CD4-positive, CD25-positive, alpha-beta regulatory T cell (primary cell): ENCODE measurements around the gene B4GALT1. TPM values are rescaled to one million over a fixed set of nuclear protein-coding genes. Genes with fewer than 3 reads are reported as not detected.
A peak's percentile ranks its signal among the peaks of the same experiment; 100 is the strongest.

Experiments used
- ATAC-seq, 2 donors: fragments of 150-1000 bp; cut with Tn5 transposase; one replicate each; pipeline ENCODE4 v1.10.0; 2021; ENCODE audit warnings: low read depth in 2 of 2, moderate number of reproducible peaks in 2 of 2, moderate library complexity in 1 of 2
- DNase-seq, 3 donors: peaks; one replicate each; pipeline versions ENCODE4 v3.0.0 to v3.0.0-alpha.2; 2012 to 2022; ENCODE audit warnings: mixed read lengths in 1 of 3
- H3K27ac ChIP-seq: one replicate; pipeline ENCODE4 v1.7.0; 2013; ENCODE audit warnings: mild to moderate bottlenecking, low read length; ENCODE audit not compliant: insufficient read depth, poor library complexity, severe bottlenecking
- H3K27me3 ChIP-seq: one replicate; pipeline ENCODE4 v1.7.0; 2013; ENCODE audit warnings: low read length; ENCODE audit not compliant: control insufficient read depth, insufficient read depth
- H3K36me3 ChIP-seq: one replicate; pipeline ENCODE4 v1.7.0; 2013; ENCODE audit warnings: mild to moderate bottlenecking, low read length, moderate library complexity; ENCODE audit not compliant: control insufficient read depth, insufficient read depth
- H3K4me1 ChIP-seq: 2 replicates; pipeline ENCODE4 v1.7.0; 2013; ENCODE audit warnings: mild to moderate bottlenecking, low read length; ENCODE audit not compliant: insufficient read depth, control insufficient read depth, poor library complexity, severe bottlenecking
- H3K4me3 ChIP-seq: one replicate; pipeline ENCODE4 v1.7.0; 2013; ENCODE audit warnings: low read depth, mild to moderate bottlenecking, low read length, moderate library complexity
- H3K9me3 ChIP-seq, 2 experiments: 1 replicate in 1 of 2; 2 replicates in 1 of 2; pipeline ENCODE4 v1.7.0; 2013; ENCODE audit warnings: low read length in 2 of 2, mild to moderate bottlenecking in 1 of 2, moderate library complexity in 1 of 2; ENCODE audit not compliant: control insufficient read depth in 2 of 2
- H3K27ac Mint-ChIP-seq, 3 donors: one replicate each; pipeline ENCODE4 v1.8.0; 2020 to 2022; ENCODE audit warnings: mild to moderate bottlenecking in 3 of 3, mixed read lengths in 3 of 3, moderate library complexity in 2 of 3
- H3K27me3 Mint-ChIP-seq: one replicate; pipeline ENCODE4 v1.8.0; 2022; ENCODE audit warnings: mild to moderate bottlenecking, mixed read lengths
- H3K36me3 Mint-ChIP-seq: one replicate; pipeline ENCODE4 v1.8.0; 2020; ENCODE audit warnings: mixed read lengths
- H3K4me1 Mint-ChIP-seq, 4 donors: one replicate each; pipeline ENCODE4 v1.8.0; 2020 to 2022; ENCODE audit warnings: mixed read lengths in 4 of 4, mild to moderate bottlenecking in 1 of 4
- H3K4me3 Mint-ChIP-seq, 4 donors: one replicate each; pipeline ENCODE4 v1.8.0; 2020 to 2022; ENCODE audit warnings: mild to moderate bottlenecking in 4 of 4, mixed read lengths in 4 of 4, moderate library complexity in 3 of 4
- H3K9me3 Mint-ChIP-seq, 7 donors: one replicate each; pipeline ENCODE4 v1.8.0; 2020 to 2022; ENCODE audit warnings: mixed read lengths in 7 of 7, mild to moderate bottlenecking in 3 of 7, moderate library complexity in 2 of 7
- polyA plus RNA-seq, 4 donors: library from polyadenylated mRNA; unstranded; fragments of 300-500 nt; fragmentation: Illumina TruSeq; gene quantifications; one replicate each; pipeline ENCODE4 v1.2.3, GENCODE V29; 2021
- total RNA-seq: library from RNA; stranded (reverse); gene quantifications from one replicate; pipeline ENCODE4 v1.2.3, GENCODE V29; 2022

Gene B4GALT1
- total and polyA plus RNA-seq, 5 donors from 2014 or later: 18.8 to 87.8 (median 20.8) TPM

DNA sequence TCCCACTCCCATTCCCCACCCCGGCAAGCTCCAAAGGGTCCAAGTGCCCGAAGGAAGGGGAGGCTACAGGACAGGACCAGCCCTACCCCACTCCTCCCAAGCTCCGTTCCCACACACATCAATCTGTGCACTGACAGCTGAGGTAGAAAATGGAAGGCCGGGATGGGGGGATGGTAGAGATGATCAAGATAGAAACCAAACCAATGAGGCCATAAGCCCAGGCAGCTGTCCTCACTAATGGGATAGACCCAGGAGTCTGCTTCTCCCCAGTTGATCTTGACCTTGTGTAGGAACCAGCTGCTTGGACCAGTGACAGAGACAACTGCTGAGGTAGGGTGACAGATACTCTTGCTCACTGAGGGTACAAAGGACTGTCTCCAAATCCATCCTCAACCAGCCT is 38.6 kb downstream of the B4GALT1 start:
- Histone ChIP-seq H3K4me3 (no peak overlapping the region), H3K27me3 (no peaks in the 10 kb centered on the region), H3K27ac (no peak overlapping the region), H3K4me1 (no peaks in the 10 kb centered on the region), H3K9me3 (no peaks in the 10 kb centered on the region), H3K36me3 (peaks cover 82% of the 10 kb centered on the region)
- no peak overlapping the region for H3K4me3 Mint-ChIP-seq
- peaks cover 64% of the 10 kb centered on the region for H3K36me3 Mint-ChIP-seq
- H3K27me3 Mint-ChIP-seq: no peaks in the 10 kb centered on the region
- peak overlapping the region in 1 of 3 donors; percentile 68 for H3K27ac Mint-ChIP-seq
- H3K9me3 Mint-ChIP-seq: peaks cover 0 to 2% (median 0%) of the 10 kb centered on the region in 7 donors
- DNase-seq (no peak), ATAC-seq (no peak)
- peaks cover 6 to 34% (median 29%) of the 10 kb centered on the region in 4 donors for H3K4me1 Mint-ChIP-seq

DNA sequence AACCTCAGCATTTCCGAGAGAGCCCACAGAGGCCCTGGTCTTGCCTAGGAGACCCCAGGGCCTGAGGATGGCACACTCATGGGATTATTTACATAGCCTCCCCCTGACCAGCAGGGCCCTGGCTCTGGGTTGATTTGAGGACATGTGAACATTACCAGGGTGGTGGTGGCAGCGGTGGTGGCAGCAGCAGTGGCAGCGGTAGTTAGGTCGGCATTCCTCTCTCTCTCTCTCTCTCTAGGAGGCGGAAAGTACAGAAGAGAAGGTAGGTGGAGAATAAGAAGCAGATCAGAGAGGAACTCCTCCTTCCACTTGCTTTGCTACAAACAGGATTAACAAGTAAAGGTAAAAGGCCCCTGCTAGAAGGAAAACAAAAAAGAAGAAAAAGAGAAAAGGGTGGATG is 39.3 kb downstream of the B4GALT1 start:
- no peak for DNase-seq
- peaks cover 63% of the 10 kb centered on the region for H3K36me3 Mint-ChIP-seq
- H3K4me3 ChIP-seq: no peak overlapping the region
- no peaks in the 10 kb centered on the region for H3K9me3 ChIP-seq
- ATAC-seq: no peak
- peaks cover 79% of the 10 kb centered on the region for H3K36me3 ChIP-seq
- peaks cover 6 to 34% (median 30%) of the 10 kb centered on the region in 4 donors for H3K4me1 Mint-ChIP-seq
- peaks cover 0 to 2% (median 0%) of the 10 kb centered on the region in 7 donors for H3K9me3 Mint-ChIP-seq
- H3K4me1 ChIP-seq: no peaks in the 10 kb centered on the region
- H3K27me3 Mint-ChIP-seq: no peaks in the 10 kb centered on the region
- H3K27me3 ChIP-seq: no peaks in the 10 kb centered on the region
- peak overlapping the region in 1 of 3 donors; percentile 64 for H3K27ac Mint-ChIP-seq
- no peak overlapping the region for H3K27ac ChIP-seq
- peak overlapping the region in 1 of 4 donors; percentile 32 for H3K4me3 Mint-ChIP-seq

DNA sequence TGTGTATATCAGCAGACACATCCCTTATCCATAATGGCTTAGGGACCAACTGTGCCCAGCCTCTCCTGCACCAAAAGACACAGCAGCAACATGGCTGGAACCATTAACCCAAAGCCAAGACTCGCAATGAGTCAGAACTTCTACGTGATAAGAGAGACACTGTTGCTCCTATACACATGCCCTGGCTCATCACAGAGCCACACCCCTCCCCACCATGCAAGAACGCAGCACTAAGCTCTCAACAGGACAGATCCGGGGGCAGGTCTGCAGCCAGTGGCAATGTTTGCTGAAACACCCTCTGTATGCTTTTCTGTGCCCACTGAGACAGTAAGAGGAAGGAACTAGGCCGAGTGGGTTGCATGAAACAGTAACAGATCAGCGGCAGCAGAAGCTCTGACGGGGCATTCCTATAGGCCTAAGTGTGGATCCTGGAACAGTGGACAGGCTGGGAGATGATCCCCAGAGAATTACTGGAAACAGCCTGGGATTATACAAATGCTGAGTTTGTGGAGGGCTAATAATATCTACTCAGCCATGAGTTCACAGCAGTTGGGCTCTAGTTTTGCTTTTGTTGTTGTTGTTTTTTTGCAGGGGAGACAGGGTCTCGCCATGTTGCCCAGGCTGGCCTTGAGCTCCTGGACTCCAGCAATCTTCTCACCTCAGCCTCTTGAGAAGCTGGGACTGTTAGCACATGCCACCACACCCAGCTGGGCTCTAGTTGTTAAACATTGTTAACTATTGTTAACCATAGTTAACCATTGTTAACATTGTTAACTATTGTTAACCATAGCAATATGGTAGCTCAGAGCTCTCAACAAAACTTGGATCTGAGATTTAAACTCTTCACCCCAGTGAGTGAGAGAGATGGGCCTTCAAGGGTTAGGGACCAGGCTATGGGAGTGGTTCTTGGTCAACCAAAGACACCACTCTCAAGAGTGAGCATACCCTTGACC is 41.0 kb downstream of the B4GALT1 start:
- ATAC-seq (peak; percentile 26 to 41), DNase-seq (no peak)
- H3K36me3 Mint-ChIP-seq: peaks cover 56% of the 10 kb centered on the region
- Histone ChIP-seq H3K27me3 (no peaks in the 10 kb centered on the region), H3K27ac (no peak overlapping the region), H3K4me3 (no peak overlapping the region), H3K9me3 (no peaks in the 10 kb centered on the region), H3K36me3 (peaks cover 71% of the 10 kb centered on the region), H3K4me1 (no peaks in the 10 kb centered on the region)
- peaks cover 0 to 2% (median 0%) of the 10 kb centered on the region in 7 donors for H3K9me3 Mint-ChIP-seq
- H3K4me1 Mint-ChIP-seq: peaks cover 6 to 33% (median 24%) of the 10 kb centered on the region in 4 donors
- peak overlapping the region in 2 of 3 donors; percentile 13 to 47 for H3K27ac Mint-ChIP-seq
- H3K4me3 Mint-ChIP-seq: no peak overlapping the region
- H3K27me3 Mint-ChIP-seq: no peaks in the 10 kb centered on the region

DNA sequence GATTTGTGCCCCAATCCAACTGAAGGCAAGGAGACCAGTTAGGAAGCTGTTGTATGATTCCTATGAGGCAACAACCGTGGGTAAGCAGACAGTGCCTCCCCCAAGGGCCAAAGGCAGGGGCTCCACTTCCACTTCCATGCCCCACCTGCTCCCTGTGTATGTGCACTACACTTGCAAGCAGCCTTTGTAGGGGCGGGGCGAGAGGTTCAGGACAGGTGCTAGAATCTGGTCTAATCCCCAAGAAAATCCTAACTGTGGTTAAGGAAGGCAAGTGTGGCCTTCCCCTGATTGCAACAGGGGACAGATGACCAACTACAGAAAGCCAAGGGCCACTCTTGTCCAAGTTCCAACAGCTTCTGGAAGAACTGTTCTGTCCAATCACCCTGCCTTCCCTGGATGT is 41.7 kb downstream of the B4GALT1 start:
- Histone ChIP-seq H3K4me3 (no peak overlapping the region), H3K4me1 (no peaks in the 10 kb centered on the region), H3K27ac (no peak overlapping the region), H3K27me3 (no peaks in the 10 kb centered on the region), H3K36me3 (peaks cover 67% of the 10 kb centered on the region), H3K9me3 (no peaks in the 10 kb centered on the region)
- no peak for DNase-seq
- peaks cover 0 to 2% (median 0%) of the 10 kb centered on the region in 7 donors for H3K9me3 Mint-ChIP-seq
- no peak overlapping the region for H3K4me3 Mint-ChIP-seq
- peaks cover 58% of the 10 kb centered on the region for H3K36me3 Mint-ChIP-seq
- peaks cover 9 to 33% (median 24%) of the 10 kb centered on the region in 4 donors for H3K4me1 Mint-ChIP-seq
- no peak for ATAC-seq
- H3K27me3 Mint-ChIP-seq: no peaks in the 10 kb centered on the region
- H3K27ac Mint-ChIP-seq: peak overlapping the region; percentile 47 to 87 (median 71)

DNA sequence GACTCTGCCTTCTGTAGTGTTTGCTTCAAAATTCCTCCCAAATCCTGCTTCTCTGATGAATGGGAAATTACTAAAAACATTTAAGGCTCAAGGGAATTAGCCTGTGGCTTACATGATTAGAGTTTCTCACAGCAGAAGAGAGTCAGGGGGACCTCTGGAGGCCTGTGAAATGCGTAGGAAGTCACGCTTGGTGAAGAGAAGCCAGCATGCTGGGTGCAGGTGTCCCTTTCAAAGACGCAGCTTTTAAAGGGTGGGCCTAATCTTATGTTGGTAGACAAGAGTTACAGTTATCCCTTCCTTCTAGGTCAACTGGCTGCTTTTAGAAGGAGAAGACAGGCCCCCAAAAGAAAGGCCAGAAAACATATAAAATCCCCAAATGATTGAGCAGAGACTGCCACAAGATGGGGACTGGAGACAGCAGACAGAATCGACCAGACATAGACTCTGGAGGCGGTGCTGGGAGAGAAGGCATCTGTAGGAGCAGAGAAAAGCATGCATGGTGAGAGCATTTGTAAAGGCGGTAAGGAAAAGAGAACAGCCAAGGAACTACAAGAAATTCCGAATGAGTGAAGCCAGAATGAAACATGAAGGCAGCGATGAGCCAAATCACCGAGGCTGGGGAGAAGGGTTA is 42.3 kb downstream of the B4GALT1 start:
- Mint-ChIP-seq H3K27me3 (no peaks in the 10 kb centered on the region), H3K27ac (peak overlapping the region; percentile 19 to 87 (median 71)), H3K4me3 (no peak overlapping the region), H3K36me3 (peaks cover 57% of the 10 kb centered on the region), H3K9me3 (peaks cover 0 to 2% (median 0%) of the 10 kb centered on the region in 7 donors), H3K4me1 (peaks cover 11 to 33% (median 25%) of the 10 kb centered on the region in 4 donors)
- Histone ChIP-seq H3K27me3 (no peaks in the 10 kb centered on the region), H3K9me3 (no peaks in the 10 kb centered on the region), H3K4me1 (no peaks in the 10 kb centered on the region), H3K36me3 (peaks cover 67% of the 10 kb centered on the region), H3K4me3 (no peak overlapping the region), H3K27ac (no peak overlapping the region)
- DNase-seq (no peak), ATAC-seq (no peak)

DNA sequence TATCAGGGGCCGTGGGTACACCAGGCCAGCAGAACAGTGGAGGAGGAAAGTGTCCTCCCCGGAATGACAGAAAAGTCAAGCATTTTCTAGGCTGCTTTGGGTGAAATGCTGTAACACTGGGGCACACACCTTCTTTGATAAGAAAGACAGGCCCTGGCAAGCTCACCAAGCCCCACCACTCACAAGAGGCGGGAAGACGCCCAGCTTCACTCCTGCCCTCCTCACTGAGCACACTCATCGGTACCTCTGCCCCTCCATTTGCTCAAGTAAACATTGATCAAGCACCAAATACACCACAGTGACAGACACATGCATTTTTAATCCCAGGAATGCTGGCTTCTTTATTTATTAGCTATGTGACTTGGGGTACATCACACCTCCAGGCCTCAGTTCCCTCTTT is 43.1 kb downstream of the B4GALT1 start:
- no peak overlapping the region for H3K27ac ChIP-seq
- H3K4me1 ChIP-seq: no peaks in the 10 kb centered on the region
- Mint-ChIP-seq H3K4me3 (no peak overlapping the region), H3K27ac (peak overlapping the region in 2 of 3 donors; percentile 36 to 47), H3K4me1 (peaks cover 11 to 37% (median 25%) of the 10 kb centered on the region in 4 donors), H3K36me3 (peaks cover 53% of the 10 kb centered on the region), H3K27me3 (no peaks in the 10 kb centered on the region), H3K9me3 (peaks cover 0 to 2% (median 0%) of the 10 kb centered on the region in 7 donors)
- peaks cover 67% of the 10 kb centered on the region for H3K36me3 ChIP-seq
- ATAC-seq (no peak), DNase-seq (no peak)
- H3K4me3 ChIP-seq: no peak overlapping the region
- H3K9me3 ChIP-seq: no peaks in the 10 kb centered on the region
- H3K27me3 ChIP-seq: no peaks in the 10 kb centered on the region

DNA sequence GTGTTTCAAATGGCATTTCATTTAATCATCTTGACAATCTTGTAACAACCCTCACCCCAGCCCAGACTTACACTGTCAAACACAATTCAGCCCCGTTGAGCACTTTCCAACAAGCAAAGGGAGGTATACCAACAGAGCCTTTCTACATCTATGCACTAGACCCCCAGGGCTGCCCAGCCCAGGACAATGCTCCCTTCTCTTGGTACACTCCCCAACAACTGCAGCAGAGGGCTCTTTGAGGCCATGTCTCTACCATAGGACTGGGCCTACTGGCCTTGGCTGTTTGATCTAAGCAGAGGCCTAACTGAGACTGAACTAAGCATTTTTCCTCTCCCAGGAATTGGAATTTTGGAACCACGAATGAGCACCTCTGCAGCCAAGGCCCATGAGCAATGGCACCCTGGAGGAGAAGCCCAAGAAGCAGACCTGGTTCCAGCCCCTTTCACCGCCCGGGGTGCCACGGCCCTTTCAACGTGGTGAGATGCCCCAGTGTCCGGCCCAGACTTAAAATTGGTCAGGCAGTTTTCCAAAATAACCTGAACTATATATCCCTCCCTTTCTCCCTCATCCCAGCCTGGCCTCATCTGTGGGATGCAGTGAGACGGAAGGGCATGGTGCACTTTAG is 43.6 kb downstream of the B4GALT1 start:
- Histone ChIP-seq H3K4me1 (no peaks in the 10 kb centered on the region), H3K27ac (no peak overlapping the region), H3K27me3 (no peaks in the 10 kb centered on the region), H3K36me3 (peaks cover 64% of the 10 kb centered on the region), H3K4me3 (no peak overlapping the region), H3K9me3 (no peaks in the 10 kb centered on the region)
- H3K36me3 Mint-ChIP-seq: peaks cover 51% of the 10 kb centered on the region
- DNase-seq (no peak), ATAC-seq (no peak)
- H3K9me3 Mint-ChIP-seq: peaks cover 0 to 2% (median 0%) of the 10 kb centered on the region in 7 donors
- no peaks in the 10 kb centered on the region for H3K27me3 Mint-ChIP-seq
- H3K4me3 Mint-ChIP-seq: no peak overlapping the region
- H3K4me1 Mint-ChIP-seq: peaks cover 11 to 37% (median 25%) of the 10 kb centered on the region in 4 donors
- peak overlapping the region in 1 of 3 donors; percentile 47 for H3K27ac Mint-ChIP-seq
